SK-N-SH (cell line): ENCODE data around the gene TXNDC12. TPM values are rescaled to one million over a fixed set of nuclear protein-coding genes. Genes with fewer than 3 reads are reported as not detected.

Source experiments
- CTCF ChIA-PET: fragments of 300-600, 350-600 bp; formaldehyde crosslinking; extraction: SDS; loops from one replicate; lab custom pipeline; 2021; lab: Yijun Ruan, JAX
- POLR2A ChIA-PET: fragments of 350-600 bp; sonication (Branson Sonifier 250); formaldehyde crosslinking; extraction: SDS; loops from one replicate; lab custom pipeline; 2020; ENCODE audit warnings: antibody characterized with exemption, inconsistent platforms; lab: Yijun Ruan, JAX
- DNase-seq: peaks from one replicate; pipeline ENCODE4 v3.0.0; 2012
- H2AFZ ChIP-seq: fragments of 200-600 bp; sonication (generic); 2 replicates; pipeline ENCODE4 v1.8.1; 2016; ENCODE audit warnings: antibody characterized with exemption, mild to moderate bottlenecking, low read depth
- H3F3A ChIP-seq: fragments of 200-600 bp; sonication (generic); replicated peaks from 2 replicates; pipeline ENCODE3; 2016; ENCODE audit warnings: antibody characterized with exemption, mild to moderate bottlenecking; ENCODE audit not compliant: insufficient read depth
- H3K27ac ChIP-seq, 2 experiments: fragments of 200-500 bp in 1 of 2; fragments of 200-600 bp in 1 of 2; sonication (Bioruptor generic) in 1 of 2; sonication (generic), shearing (Covaris generic) in 1 of 2; 2 replicates each; pipeline versions ENCODE4 v1.5.1 to v1.6.1; 2014 to 2016; ENCODE audit warnings: low read depth in 2 of 2, inconsistent platforms in 1 of 2, low read length in 1 of 2, mild to moderate bottlenecking in 1 of 2, mixed read lengths in 1 of 2
- H3K27me3 ChIP-seq: fragments of 200-600 bp; sonication (generic), shearing (Covaris generic); 2 replicates; pipeline ENCODE4 v1.6.1; 2016; ENCODE audit warnings: mixed run types; ENCODE audit not compliant: insufficient read depth
- H3K36me3 ChIP-seq, 2 experiments: fragments of 200-500 bp in 1 of 2; fragments of 200-600 bp in 1 of 2; sonication (Bioruptor generic) in 1 of 2; sonication (generic) in 1 of 2; replicated peaks in 1 of 2; 2 replicates each; pipeline versions ENCODE3 to v1.5.1; 2014 to 2016; ENCODE audit warnings: low read length in 1 of 2, mild to moderate bottlenecking in 1 of 2; ENCODE audit not compliant: insufficient read depth in 2 of 2, control insufficient read depth in 1 of 2
- H3K4me1 ChIP-seq, 2 experiments: fragments of 200-500 bp in 1 of 2; fragments of 200-600 bp in 1 of 2; sonication (Bioruptor generic) in 1 of 2; sonication (generic), shearing (Covaris generic) in 1 of 2; 2 replicates each; pipeline versions ENCODE4 v1.5.1 to v1.6.1; 2014 to 2016; ENCODE audit warnings: low read depth in 1 of 2, low read length in 1 of 2, mixed run types in 1 of 2; ENCODE audit not compliant: insufficient read depth in 2 of 2, control insufficient read depth in 1 of 2
- H3K4me2 ChIP-seq: fragments of 200-600 bp; sonication (generic), shearing (Covaris generic); 2 replicates; pipeline ENCODE4 v1.6.1; 2017; ENCODE audit warnings: mixed run types
- H3K4me3 ChIP-seq, 2 experiments: fragments of 200-500 bp in 1 of 2; fragments of 200-600 bp in 1 of 2; sonication (Bioruptor generic) in 1 of 2; sonication (generic), shearing (Covaris generic) in 1 of 2; 2 replicates each; pipeline versions ENCODE4 v1.5.1 to v1.8.1; 2014 to 2016; ENCODE audit warnings: low read depth in 2 of 2, inconsistent platforms in 1 of 2, low read length in 1 of 2, mild to moderate bottlenecking in 1 of 2, mixed read lengths in 1 of 2, moderate library complexity in 1 of 2
- H3K79me2 ChIP-seq: fragments of 200-600 bp; sonication (generic); 2 replicates; pipeline ENCODE4 v1.8.1; 2017; ENCODE audit warnings: mild to moderate bottlenecking; ENCODE audit not compliant: insufficient read depth
- H3K9ac ChIP-seq: fragments of 200-600 bp; sonication (generic); 2 replicates; pipeline ENCODE4 v1.6.1; 2017; ENCODE audit warnings: mixed run types
- H3K9me2 ChIP-seq: fragments of 200-600 bp; sonication (generic); 2 replicates; pipeline ENCODE4 v1.6.1; 2017; ENCODE audit warnings: mixed run types
- H3K9me3 ChIP-seq: fragments of 200-600 bp; sonication (generic); 2 replicates; pipeline ENCODE4 v1.6.1; 2017; ENCODE audit warnings: mixed run types, mild to moderate bottlenecking, moderate library complexity
- H4K20me1 ChIP-seq: fragments of 200-600 bp; sonication (generic); 2 replicates; pipeline ENCODE4 v1.6.1; 2017; ENCODE audit warnings: mild to moderate bottlenecking, mixed run types; ENCODE audit not compliant: insufficient read depth
- CHD2 ChIP-seq: fragments of 150-350 bp; IDR thresholded peaks from 2 replicates; pipeline ENCODE4 v1.6.1; 2018; ENCODE audit warnings: low read length; ENCODE audit not compliant: partially characterized antibody
- EZH2phosphoT487 ChIP-seq: fragments of 200-600 bp; sonication (generic); IDR thresholded peaks from 2 replicates; pipeline ENCODE4 v1.6.1; 2017; ENCODE audit warnings: low read depth, mixed run types, mild to moderate bottlenecking, antibody characterized with exemption, moderate library complexity, borderline replicate concordance
- GATA2 ChIP-seq: sonication (generic); formaldehyde crosslinking; IDR thresholded peaks from 2 replicates; pipeline ENCODE4 v1.5.0; 2020; ENCODE audit warnings: mild to moderate bottlenecking, missing genetic modification reagents
- IRF3 ChIP-seq: fragments of 150-350 bp; IDR thresholded peaks from 2 replicates; pipeline ENCODE4 v1.6.1; 2016; ENCODE audit warnings: mild to moderate bottlenecking, low read depth, low read length
- MAX ChIP-seq: IDR thresholded peaks from 2 replicates; pipeline ENCODE4 v1.4.0; 2012; ENCODE audit warnings: low read depth
- NRF1 ChIP-seq: IDR thresholded peaks from 2 replicates; pipeline ENCODE4 v1.6.1; 2012; ENCODE audit warnings: low read depth, mild to moderate bottlenecking, low read length
- SMC3 ChIP-seq: IDR thresholded peaks from 2 replicates; pipeline ENCODE4 v1.6.1; 2012; ENCODE audit warnings: low read depth, low read length, improper control_type of control experiment
- TAF1 ChIP-seq: IDR thresholded peaks from 2 replicates; pipeline ENCODE4 v1.6.1; 2012; ENCODE audit warnings: low read depth, mild to moderate bottlenecking, low read length, moderate library complexity, borderline replicate concordance
- TEAD4 ChIP-seq: IDR thresholded peaks from 2 replicates; pipeline ENCODE4 v1.4.0; 2012; ENCODE audit warnings: mild to moderate bottlenecking, borderline replicate concordance; ENCODE audit not compliant: insufficient read depth
- USF1 ChIP-seq: IDR thresholded peaks from 2 replicates; pipeline ENCODE4 v1.4.0; 2012; ENCODE audit warnings: low read depth, borderline replicate concordance
- YY1 ChIP-seq: IDR thresholded peaks from 2 replicates; pipeline ENCODE4 v1.4.0; 2012; ENCODE audit warnings: low read depth, mild to moderate bottlenecking
- WGBS: methylation state at CpG from one replicate; pipeline ENCODE4 v1.1.6; 2017; ENCODE audit warnings: low lambda C conversion rate; 5-methylcytosine and 5-hydroxymethylcytosine counted together
- polyA plus RNA-seq, 3 experiments: library from polyadenylated mRNA; depleted of rRNA; stranded (reverse); fragments of >200 nt; gene quantifications; 2 replicates each; pipeline ENCODE4 v1.2.3, GENCODE V29; 2012
- TF ChIP-seq, protein P1 (sequence below): IDR thresholded peaks from 2 replicates; pipeline ENCODE4; 2012
- TF ChIP-seq, protein P2 (sequence below): IDR thresholded peaks from 2 replicates; pipeline ENCODE4 v1.4.0; 2012; ENCODE audit warnings: low read depth, borderline replicate concordance

The TXNDC12 gene
- polyA plus RNA-seq, 1 of the 3 experiments (the other 2 are of a cell fraction) = 37.2 TPM

- Histone ChIP-seq H3K9me3 (no peaks in the 10 kb centered on the region), H3K4me1 (no peaks in the 10 kb centered on the region), H3K9ac (no peak overlapping the region), H3F3A (peaks cover 7% of the 10 kb centered on the region), H3K27ac (no peak overlapping the region), H3K79me2 (peaks cover 57% of the 10 kb centered on the region), H3K4me3 (no peak overlapping the region), H3K9me2 (no peaks in the 10 kb centered on the region), H4K20me1 (no peaks in the 10 kb centered on the region), H3K36me3 (peaks cover 8 to 37% of the 10 kb centered on the region in 2 experiments), H2AFZ (no peak overlapping the region), H3K27me3 (no peaks in the 10 kb centered on the region), H3K4me2 (no peak overlapping the region)
- ChIA-PET CTCF (no interaction called here), POLR2A (interaction anchor here (0.8 kb wide), 1 partner anchor 8 kb away, joined by 3 read pairs; the partner anchor contains the start of gene KTI12)
- 96% methylated on average over 4 of the region's 4 CpGs for WGBS
- no peak for DNase-seq
- no peak for TF ChIP-seq TAF1
- no peak for TF ChIP-seq EZH2phosphoT487
- TF ChIP-seq, protein P1, sequence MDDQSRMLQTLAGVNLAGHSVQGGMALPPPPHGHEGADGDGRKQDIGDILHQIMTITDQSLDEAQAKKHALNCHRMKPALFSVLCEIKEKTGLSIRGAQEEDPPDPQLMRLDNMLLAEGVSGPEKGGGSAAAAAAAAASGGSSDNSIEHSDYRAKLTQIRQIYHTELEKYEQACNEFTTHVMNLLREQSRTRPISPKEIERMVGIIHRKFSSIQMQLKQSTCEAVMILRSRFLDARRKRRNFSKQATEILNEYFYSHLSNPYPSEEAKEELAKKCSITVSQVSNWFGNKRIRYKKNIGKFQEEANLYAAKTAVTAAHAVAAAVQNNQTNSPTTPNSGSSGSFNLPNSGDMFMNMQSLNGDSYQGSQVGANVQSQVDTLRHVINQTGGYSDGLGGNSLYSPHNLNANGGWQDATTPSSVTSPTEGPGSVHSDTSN = no peak
- no peak for TF ChIP-seq YY1
- TF ChIP-seq GATA2 (CRISPR knock-in tag) = no peak
- no peak for TF ChIP-seq MAX
- TF ChIP-seq CHD2 = no peak
- TF ChIP-seq, protein P2, sequence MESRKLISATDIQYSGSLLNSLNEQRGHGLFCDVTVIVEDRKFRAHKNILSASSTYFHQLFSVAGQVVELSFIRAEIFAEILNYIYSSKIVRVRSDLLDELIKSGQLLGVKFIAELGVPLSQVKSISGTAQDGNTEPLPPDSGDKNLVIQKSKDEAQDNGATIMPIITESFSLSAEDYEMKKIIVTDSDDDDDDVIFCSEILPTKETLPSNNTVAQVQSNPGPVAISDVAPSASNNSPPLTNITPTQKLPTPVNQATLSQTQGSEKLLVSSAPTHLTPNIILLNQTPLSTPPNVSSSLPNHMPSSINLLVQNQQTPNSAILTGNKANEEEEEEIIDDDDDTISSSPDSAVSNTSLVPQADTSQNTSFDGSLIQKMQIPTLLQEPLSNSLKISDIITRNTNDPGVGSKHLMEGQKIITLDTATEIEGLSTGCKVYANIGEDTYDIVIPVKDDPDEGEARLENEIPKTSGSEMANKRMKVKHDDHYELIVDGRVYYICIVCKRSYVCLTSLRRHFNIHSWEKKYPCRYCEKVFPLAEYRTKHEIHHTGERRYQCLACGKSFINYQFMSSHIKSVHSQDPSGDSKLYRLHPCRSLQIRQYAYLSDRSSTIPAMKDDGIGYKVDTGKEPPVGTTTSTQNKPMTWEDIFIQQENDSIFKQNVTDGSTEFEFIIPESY = no peak
- TF ChIP-seq TEAD4 = no peak
- TF ChIP-seq USF1 = no peak
- no peak for TF ChIP-seq NRF1
- no peak for TF ChIP-seq SMC3
- TF ChIP-seq IRF3 = no peak
Measured at GRCh38 chr1:52041551-52042185, 13.3 kb downstream of the TXNDC12 start.
